ENCODE measurements around the gene CTNNB1.
"Not testable (repeated sequence)": the region's sequence is repeated elsewhere in the genome, so short reads cannot be mapped to it uniquely, and the experiment has no call there.

Gene CTNNB1

GRCh38 chr3:41247055-41248004 is 48.0 kb downstream of the CTNNB1 start:
- Histone ChIP-seq H3K4me3 (no peak overlapping the region), H3K27ac (peak overlapping the region in 1 of 21 experiments; percentile 59)

GRCh38 chr3:41248525-41248924 is 49.2 kb downstream of the CTNNB1 start:
- Histone ChIP-seq H3K4me3 (no peak overlapping the region), H3K27ac (no peak overlapping the region)

- no peak overlapping the region for H3K27ac ChIP-seq
Observed at GRCh38 chr3:41249318-41249717, 50.0 kb downstream of the CTNNB1 start.

GRCh38 chr3:41250825-41251224 is 51.5 kb downstream of the CTNNB1 start:
- no peak overlapping the region for H3K27ac ChIP-seq

More at GRCh38 chr3:41249318-41249717, 50.0 kb downstream of the CTNNB1 start:
- no peak overlapping the region for H3K4me3 ChIP-seq

GRCh38 chr3:41251593-41251992 is 52.3 kb downstream of the CTNNB1 start:
- Histone ChIP-seq H3K27ac (no peak overlapping the region), H3K4me3 (no peak overlapping the region)

More at GRCh38 chr3:41250825-41251224, 51.5 kb downstream of the CTNNB1 start:
- H3K4me3 ChIP-seq = no peak overlapping the region

GRCh38 chr3:41258239-41258800 is 59.0 kb downstream of the CTNNB1 start:
- Histone ChIP-seq H3K4me3 (no peak overlapping the region), H3K27ac (no peak overlapping the region)

- no peak overlapping the region for H3K27ac ChIP-seq
- H3K4me3 ChIP-seq = no peak overlapping the region
Observed at GRCh38 chr3:41259449-41260062, 60.3 kb downstream of the CTNNB1 start.

- no peak overlapping the region for H3K4me3 ChIP-seq
- H3K27ac ChIP-seq = no peak overlapping the region
Observed at GRCh38 chr3:41260063-41260450, 60.8 kb downstream of the CTNNB1 start.

- Histone ChIP-seq H3K27ac (no peak overlapping the region), H3K4me3 (no peak overlapping the region)
Observed at GRCh38 chr3:41265011-41265545, 65.8 kb downstream of the CTNNB1 start.

GRCh38 chr3:41265823-41266273 is 66.5 kb downstream of the CTNNB1 start:
- no peak overlapping the region for H3K4me3 ChIP-seq
- no peak overlapping the region for H3K27ac ChIP-seq

- H3K4me3 ChIP-seq = no peak overlapping the region
- H3K27ac ChIP-seq = peak overlapping the region in 1 of 21 experiments; percentile 14
Observed at GRCh38 chr3:41267975-41268640, 68.8 kb downstream of the CTNNB1 start.

- no peak overlapping the region for H3K4me3 ChIP-seq
- H3K27ac ChIP-seq = no peak overlapping the region
Observed at GRCh38 chr3:41272667-41273066, 73.4 kb downstream of the CTNNB1 start.

- no peak overlapping the region for H3K4me3 ChIP-seq
- H3K27ac ChIP-seq = no peak overlapping the region
Observed at GRCh38 chr3:41274944-41275668, 75.8 kb downstream of the CTNNB1 start.

GRCh38 chr3:41276191-41276590 is 76.9 kb downstream of the CTNNB1 start:
- Histone ChIP-seq H3K4me3 (no peak overlapping the region), H3K27ac (no peak overlapping the region)

- Histone ChIP-seq H3K27ac (no peak overlapping the region), H3K4me3 (no peak overlapping the region)
Observed at GRCh38 chr3:41277790-41278465, 78.6 kb downstream of the CTNNB1 start.

GRCh38 chr3:41284934-41285333 is 85.6 kb downstream of the CTNNB1 start:
- H3K27ac ChIP-seq, H3K4me3 ChIP-seq: not testable (repeated sequence)

- Histone ChIP-seq H3K27ac (no peak overlapping the region), H3K4me3 (no peak overlapping the region)
Observed at GRCh38 chr3:41286305-41286704, 87.0 kb downstream of the CTNNB1 start.

GRCh38 chr3:41288785-41289184 is 89.5 kb downstream of the CTNNB1 start:
- Histone ChIP-seq H3K27ac (no peak overlapping the region), H3K4me3 (no peak overlapping the region)
